D341Med (cell line): Measurements from ENCODE around the gene DYNC2H1.
"Not testable (repeated sequence)": the region's sequence is repeated elsewhere in the genome, so short reads cannot be mapped to it uniquely, and the experiment has no call there.

Experiments
- DNase-seq: peaks from one replicate; pipeline ENCODE4 v3.0.0; 2012; ENCODE audit warnings: low spot score

The DYNC2H1 gene

GRCh38 chr11:103114836-103115235 lies 5.6 kb downstream of the DYNC2H1 start:
- no peak for DNase-seq

DNA sequence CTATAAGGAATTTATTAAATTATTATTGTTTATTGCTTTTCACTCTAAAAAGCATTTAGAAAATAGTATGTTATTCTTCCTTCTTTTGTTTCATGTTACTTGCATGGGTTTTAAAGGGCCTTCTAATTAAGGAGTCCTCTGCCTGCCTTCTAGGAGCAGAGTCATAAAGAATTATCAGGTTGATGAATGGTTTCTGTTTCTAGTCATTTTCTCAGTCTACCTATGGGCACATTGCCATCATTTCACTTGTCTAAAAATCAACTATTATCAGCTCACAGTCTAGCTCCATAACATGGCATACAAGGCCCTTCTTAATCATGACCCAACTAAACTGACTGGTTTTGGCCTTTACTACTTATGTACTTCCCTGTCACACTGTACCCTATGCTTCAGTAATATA lies 16.2 kb downstream of the DYNC2H1 start:
- no peak for DNase-seq

DNA sequence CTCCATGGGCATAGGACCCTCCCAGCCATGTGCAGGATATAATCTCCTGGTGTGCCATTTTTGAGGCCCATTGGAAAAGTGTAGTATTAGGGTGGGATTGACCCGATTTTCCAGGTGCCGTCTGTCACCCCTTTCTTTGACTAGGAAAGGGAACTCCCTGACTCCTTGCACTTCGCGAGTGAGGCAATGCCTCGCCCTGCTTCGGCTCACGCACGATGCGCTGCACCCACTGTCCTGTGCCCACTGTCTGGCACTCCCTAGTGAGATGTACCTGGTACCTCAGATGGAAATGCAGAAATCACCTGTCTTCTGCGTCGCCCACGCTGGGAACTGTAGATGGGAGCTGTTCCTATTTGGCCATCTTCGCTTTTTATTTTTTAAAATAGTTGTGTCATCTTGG lies 32.8 kb downstream of the DYNC2H1 start:
- not testable (repeated sequence) for DNase-seq

DNA sequence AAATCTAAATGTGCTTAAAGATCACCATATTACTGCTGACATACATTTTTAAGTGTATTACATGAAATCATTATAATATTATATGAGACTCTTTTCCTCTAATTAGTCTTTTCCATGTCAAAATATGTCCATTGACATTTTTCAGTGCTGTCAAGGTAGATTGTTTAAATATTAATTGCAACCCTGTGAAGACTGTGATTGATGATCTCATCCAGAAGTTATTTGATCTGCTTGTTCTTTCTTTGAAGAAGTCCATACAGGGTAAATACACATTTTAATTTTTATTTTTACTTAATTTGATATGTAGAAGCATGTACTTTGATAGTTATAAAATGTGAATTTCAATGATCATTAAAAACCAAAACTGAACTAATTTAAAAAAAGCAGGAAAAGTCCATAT lies 38.4 kb downstream of the DYNC2H1 start:
- DNase-seq = no peak

DNA sequence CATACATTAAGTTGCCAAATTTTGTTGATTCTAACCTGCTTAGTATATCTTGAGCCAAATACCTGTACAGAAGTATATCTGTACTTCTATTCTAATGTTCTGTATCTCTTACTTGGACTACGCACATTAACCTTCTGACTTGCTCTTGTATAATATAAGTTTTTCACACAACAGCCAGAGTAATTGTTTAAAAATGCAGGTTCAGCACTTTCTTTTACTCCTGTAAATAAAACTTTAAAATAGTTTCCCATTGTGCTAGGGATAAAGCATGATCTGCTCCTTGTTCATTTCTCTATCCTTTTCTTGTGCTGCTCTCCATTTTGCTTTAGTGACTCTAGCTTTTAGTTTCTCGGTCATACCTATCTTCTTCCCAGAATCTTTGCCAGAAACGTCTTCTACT lies 48.3 kb downstream of the DYNC2H1 start:
- no peak for DNase-seq

DNA sequence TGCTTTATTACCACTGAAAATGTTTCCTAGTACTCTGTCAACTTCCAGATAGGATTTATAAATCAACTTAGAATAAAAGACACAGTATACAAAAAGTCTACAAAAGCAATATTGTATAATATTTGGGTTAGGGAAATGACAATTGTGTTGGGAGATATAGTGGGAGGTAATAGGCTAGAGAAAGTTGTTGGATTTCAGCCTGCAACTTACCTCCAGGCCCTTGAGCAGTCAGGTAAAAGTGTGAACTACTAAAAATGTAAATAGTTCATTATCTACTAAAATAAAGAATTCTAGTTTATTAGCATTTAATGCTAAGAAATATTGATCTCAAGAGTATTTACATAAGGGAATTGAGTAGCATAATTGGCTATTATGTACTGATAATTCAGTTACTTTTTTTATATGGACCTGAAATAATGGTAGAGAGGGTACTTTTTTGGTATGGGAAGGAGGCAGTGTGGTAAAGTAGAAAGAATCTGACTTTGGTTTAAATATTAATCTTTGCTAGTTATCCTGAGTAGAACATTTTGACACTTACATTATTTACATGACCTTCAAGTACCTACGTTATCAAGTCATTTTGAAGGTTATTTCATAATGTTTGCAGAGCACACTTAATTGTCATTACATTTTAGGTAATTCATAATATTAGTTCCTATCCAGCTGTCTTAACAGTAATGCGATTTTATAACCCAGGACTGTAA lies 55.0 kb downstream of the DYNC2H1 start:
- no peak for DNase-seq

- no peak for DNase-seq
These were observed 57.9 kb downstream of the DYNC2H1 start for GRCh38 chr11:103167166-103167565.

DNA sequence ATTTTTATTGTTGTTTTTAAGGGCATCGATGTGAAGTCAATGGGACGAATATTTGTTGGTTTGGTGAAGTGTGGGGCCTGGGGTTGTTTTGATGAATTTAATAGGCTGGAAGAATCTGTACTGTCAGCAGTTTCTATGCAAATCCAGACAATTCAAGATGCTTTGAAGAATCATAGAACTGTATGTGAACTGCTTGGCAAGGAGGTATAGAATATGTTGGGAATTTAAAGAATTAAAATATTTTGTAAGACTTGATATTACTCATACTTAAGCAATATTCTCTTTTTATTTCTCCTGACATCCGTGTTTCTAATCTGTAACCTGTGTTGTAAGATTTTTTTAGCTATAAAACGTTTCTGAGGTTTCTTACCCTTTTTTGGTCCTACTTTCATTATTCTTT lies 61.6 kb downstream of the DYNC2H1 start:
- DNase-seq = no peak

DNA sequence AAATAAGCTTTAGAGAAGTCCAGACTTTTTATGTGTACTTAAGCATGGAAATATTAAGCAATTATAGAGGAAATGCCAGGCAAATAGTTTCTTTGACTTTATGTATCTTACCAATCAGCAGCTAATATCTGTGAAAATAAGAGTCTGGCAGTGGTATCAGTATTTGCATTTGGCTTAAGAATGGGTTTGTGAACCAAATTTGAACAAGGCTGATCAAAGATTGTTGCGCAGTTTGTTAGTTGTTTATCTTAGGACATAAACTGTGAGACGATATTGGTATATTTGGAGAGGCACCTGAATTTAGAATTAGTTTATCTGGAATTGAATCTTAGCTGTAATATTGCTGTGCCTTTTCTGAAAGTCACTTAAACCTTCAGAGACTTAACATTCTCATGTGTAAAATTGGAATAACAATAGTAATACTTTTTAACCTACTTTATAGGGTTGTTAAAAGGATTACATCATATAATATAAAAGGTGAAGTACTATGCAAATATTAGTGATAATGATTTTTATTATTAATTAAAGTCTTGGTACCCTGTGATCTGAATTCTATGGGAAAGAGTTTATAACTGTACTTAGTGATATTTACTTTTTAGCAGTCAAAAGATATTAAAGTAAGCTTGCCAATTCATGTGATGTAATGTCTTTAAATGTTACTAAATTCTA lies 66.4 kb downstream of the DYNC2H1 start:
- DNase-seq = no peak

DNA sequence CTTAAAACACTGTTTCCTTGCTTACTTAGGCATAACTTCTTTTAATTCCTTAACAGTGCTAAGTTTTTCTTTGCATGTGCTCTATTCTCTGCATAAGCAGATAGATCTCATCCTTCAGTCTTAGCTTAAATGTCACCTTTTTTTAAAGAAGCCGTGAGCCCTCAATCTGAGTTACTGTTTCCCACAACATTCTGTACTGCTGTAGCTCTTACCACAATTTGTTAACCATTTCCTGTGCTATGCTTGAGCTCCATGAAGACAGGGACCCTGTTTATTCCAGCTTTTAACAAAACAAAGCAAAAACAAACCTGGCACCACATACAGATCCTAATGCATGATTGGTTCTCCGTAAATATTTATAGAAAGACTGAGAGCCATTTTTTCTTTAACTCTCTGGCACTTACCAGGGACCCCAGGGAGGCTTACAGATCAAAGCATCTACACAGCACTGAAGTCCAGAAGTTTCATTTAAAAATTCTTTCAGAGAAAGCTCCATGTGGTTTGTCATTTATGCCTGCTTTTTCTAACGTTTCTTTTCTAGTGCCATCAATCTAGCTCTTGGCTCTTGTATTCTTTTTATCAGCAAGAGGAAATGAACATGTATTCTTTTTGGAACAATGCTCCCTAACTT lies 74.9 kb downstream of the DYNC2H1 start:
- DNase-seq = no peak

DNA sequence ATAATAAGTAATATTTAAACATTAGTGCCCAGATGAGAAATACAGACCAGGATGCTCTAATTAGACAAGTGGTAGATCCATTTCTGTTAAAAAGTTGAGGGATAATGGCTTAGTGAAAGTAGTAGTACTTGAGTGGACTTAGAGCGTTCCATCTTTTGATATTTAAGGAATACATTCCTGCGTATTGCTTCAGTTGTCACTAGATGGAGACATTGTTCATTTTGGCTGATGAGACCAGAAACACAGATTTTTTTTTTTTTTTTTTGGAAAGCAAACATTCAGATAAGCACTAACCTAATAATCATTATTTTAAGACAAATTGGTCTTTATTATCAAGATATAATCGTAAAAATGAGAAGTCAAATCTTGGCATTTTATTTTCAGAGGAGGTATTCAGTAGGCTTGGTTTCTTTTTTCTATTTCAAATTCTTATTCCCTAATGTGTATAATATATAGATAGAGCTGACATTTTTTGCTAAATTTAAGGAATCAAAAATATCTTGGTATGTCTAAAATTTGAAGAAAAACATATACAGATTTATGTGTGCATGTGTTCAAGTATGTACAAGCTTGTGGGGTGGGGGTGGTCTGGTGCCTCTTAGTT lies 92.9 kb downstream of the DYNC2H1 start:
- DNase-seq = peak; percentile 46

DNA sequence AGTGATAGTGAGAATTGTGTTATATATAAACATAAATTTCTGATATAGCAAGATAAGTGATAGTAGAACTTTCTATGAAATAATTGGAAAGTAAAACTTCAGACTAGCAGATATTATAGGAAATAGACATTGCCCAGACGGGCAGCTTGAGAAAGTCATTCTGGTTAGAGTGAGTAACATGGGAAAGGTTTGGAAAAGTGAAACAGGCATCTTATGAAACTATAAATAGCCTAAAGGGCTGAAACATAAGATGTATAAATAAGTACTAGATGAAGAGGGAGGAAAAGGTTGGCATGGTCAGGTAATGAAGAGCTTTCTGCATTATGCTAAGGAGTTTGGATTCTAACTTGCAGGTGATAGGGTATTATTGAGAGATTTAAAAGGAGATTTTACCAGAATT lies 101.3 kb downstream of the DYNC2H1 start:
- no peak for DNase-seq

DNA sequence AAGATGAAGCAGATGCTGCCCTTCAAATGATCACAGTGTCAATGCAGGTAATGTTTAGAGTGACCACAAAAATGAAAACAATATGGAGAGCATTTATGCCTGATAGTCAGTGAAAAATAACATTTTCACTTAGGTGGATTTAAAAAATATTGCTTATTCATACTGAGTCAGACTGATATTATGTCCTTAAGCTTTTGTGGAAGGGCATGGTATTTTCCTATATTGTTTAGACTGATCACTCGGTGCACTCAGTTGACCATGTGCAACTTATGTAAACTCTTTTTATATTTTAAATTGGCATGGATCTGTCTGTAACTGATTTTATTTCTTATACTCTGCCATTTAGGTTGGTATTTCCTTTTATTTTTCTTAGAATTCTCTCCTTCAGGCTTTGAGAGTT lies 106.6 kb downstream of the DYNC2H1 start:
- DNase-seq = no peak

- no peak for DNase-seq
These were observed 110.9 kb downstream of the DYNC2H1 start for GRCh38 chr11:103220133-103220532.

- DNase-seq = no peak
These were observed 113.6 kb downstream of the DYNC2H1 start for GRCh38 chr11:103222806-103223205.

DNA sequence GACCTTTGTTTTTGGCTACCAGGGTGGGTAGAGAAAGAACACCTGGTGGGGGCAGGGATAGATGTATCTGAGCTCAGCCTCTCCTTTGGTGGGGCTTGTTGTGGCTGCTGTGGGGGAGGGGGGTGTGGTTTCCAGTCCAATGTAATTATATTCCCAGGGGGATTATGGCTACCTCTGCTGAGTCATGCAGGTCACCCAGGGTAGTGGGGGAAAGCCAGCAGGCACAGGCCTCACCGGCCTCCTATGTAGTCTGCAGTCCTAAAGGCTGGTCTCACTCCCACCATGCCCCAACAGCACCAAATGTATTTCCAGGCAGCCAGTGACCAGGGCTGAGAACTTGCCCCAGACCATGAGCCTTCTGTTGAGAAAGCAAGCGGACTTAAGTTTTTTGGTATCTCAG lies 119.6 kb downstream of the DYNC2H1 start:
- no peak for DNase-seq

DNA sequence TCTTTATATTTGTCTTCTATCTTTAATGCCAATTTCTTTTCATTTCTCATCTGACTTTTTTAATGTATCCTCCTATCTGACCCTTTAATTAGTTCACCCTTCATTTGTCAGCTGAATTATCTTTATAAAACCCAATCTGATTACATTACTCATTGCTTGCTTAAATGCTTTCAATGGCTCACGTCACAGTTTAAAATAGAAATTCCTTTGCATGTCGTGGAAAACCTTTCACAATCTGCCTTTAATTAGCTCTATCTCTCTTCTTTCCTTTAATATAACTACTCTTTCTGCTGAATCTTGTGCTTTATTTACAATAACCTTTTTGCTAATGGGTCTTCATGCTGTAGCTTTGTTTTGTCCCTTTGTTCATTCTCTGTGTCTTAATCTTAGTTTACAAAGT lies 125.7 kb downstream of the DYNC2H1 start:
- no peak for DNase-seq

GRCh38 chr11:103241574-103241973 lies 132.3 kb downstream of the DYNC2H1 start:
- DNase-seq = no peak

- no peak for DNase-seq
These were observed 144.9 kb downstream of the DYNC2H1 start for GRCh38 chr11:103254123-103254522.

DNA sequence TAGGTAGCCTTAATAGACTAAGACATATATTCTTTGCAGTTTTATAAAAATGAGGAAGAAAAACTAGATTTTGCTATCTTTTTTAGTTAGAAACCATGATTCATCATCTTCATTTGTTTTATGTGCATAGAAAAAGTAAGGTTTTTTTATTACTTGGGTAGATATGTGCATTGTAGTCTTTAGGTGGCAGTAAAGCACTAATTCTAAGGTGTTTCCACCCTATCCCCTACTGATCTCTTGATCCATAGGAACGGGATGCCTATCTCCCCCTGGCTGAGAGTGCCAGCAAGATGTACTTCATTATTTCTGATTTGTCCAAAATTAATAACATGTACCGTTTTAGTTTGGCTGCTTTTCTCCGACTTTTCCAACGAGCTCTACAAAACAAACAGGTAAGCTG lies 148.1 kb downstream of the DYNC2H1 start:
- DNase-seq = peak; percentile 54

- no peak for DNase-seq
These were observed 157.1 kb downstream of the DYNC2H1 start for GRCh38 chr11:103266167-103266831.

GRCh38 chr11:103272876-103273275 lies 163.7 kb downstream of the DYNC2H1 start:
- DNase-seq = no peak

DNA sequence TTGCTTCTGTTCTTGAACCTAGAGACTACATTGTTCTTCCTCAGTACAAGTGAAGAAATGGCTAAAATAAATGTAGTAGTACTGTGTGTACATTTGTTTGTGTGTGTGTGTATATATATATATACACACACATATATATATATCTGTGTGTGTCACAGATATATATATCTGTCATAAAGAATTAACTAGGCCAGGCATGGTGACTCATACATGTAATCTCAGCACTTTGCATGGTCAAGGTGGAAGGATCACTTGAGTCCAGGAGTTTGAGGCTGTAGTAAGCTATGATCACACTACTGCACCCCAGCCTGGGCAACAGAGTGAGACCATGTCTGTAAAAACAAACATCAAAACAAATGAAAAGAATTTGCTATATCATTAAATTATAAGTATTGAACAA lies 164.8 kb downstream of the DYNC2H1 start:
- no peak for DNase-seq
